ENCODE measurements around the gene GZMA. TPM values are rescaled to one million over a fixed set of nuclear protein-coding genes. Genes with fewer than 3 reads are reported as not detected.

Gene GZMA
- not detected in 2 replicates for total RNA-seq (2014; rRNA removed; shearing (Covaris generic))
- not detected in 2 replicates for polyA plus RNA-seq (2016; fragmentation: Nextera tagmentation; extraction: Ambion mirVana)
- long read RNA-seq, result 0 reads

DNA sequence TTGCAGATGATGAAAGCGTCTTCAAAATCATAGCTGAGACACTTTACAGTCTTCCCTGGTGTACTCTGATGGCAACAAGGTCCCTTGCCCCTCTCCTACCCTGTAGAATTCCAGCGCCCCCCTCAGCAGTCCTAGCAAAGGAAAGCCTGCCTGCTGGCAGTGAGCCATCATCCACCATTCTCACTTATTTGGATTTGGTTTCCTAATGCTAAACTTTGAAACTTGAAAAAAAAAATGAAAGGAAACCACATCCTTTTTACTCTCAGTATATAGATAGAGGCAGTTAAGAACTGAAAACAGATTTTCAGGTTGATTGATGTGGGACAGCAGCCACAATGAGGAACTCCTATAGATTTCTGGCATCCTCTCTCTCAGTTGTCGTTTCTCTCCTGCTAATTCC lies at the start of gene GZMA:
GZMA (plus strand) TSS at position 299 of the 400 bp plus-strand sequence; CDS start at position 336, 37 bp downstream.
- Mint-ChIP-seq H3K27ac (no peak within 1 kb of the TSS), H3K27me3 (ENCODE audit: insufficient read depth, low read depth, poor library complexity) (peaks cover 2% of the 10 kb centered on the region), H3K9me3 (peaks cover 9% of the 10 kb centered on the region; the same call in 2 of the 3 replicates), H3K4me3 (no peak within 1 kb of the TSS), H3K36me3 (ENCODE audit: low read depth) (no peaks in the 10 kb centered on the region), H3K4me1 (peaks cover 4% of the 10 kb centered on the region; the same call in 1 of the 3 replicates)
- DNase-seq (ENCODE audit: low spot score) (no peak), ATAC-seq (no peak)
- Histone ChIP-seq H3K79me2 (replicated peaks; ENCODE audit: insufficient read depth) (no peaks in the 10 kb centered on the region), H3K36me3 (ENCODE audit: insufficient read depth) (no peaks in the 10 kb centered on the region), H3K27me3 (ENCODE audit: insufficient read depth) (no peaks in the 10 kb centered on the region), H3F3A (replicated peaks; ENCODE audit: low read depth) (no peaks in the 10 kb centered on the region), H3K9me2 (ENCODE audit: insufficient read depth) (0 out of 2 replicates have a peak, but pooled peaks cover 2% of the 10 kb centered on the region), H3K4me2 (no peak within 1 kb of the TSS), H4K20me1 (replicated peaks; ENCODE audit: insufficient read depth) (no peaks in the 10 kb centered on the region), H2AFZ (no peak within 1 kb of the TSS), H3K27ac (ENCODE audit: low read depth) (no peak within 1 kb of the TSS), H3K4me3 (no peak within 1 kb of the TSS), H3K4me1 (ENCODE audit: insufficient read depth) (no peaks in the 10 kb centered on the region)
- TF ChIP-seq, protein P1, sequence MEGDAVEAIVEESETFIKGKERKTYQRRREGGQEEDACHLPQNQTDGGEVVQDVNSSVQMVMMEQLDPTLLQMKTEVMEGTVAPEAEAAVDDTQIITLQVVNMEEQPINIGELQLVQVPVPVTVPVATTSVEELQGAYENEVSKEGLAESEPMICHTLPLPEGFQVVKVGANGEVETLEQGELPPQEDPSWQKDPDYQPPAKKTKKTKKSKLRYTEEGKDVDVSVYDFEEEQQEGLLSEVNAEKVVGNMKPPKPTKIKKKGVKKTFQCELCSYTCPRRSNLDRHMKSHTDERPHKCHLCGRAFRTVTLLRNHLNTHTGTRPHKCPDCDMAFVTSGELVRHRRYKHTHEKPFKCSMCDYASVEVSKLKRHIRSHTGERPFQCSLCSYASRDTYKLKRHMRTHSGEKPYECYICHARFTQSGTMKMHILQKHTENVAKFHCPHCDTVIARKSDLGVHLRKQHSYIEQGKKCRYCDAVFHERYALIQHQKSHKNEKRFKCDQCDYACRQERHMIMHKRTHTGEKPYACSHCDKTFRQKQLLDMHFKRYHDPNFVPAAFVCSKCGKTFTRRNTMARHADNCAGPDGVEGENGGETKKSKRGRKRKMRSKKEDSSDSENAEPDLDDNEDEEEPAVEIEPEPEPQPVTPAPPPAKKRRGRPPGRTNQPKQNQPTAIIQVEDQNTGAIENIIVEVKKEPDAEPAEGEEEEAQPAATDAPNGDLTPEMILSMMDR (conservative IDR thresholded peaks at IDR 0.05; ENCODE audit: low read depth in 2 of 2), result no peak
- TF ChIP-seq ZNF114 (CRISPR knock-in tag; IDR thresholded peaks at IDR 0.05), result no peak
- TF ChIP-seq, protein P2, sequence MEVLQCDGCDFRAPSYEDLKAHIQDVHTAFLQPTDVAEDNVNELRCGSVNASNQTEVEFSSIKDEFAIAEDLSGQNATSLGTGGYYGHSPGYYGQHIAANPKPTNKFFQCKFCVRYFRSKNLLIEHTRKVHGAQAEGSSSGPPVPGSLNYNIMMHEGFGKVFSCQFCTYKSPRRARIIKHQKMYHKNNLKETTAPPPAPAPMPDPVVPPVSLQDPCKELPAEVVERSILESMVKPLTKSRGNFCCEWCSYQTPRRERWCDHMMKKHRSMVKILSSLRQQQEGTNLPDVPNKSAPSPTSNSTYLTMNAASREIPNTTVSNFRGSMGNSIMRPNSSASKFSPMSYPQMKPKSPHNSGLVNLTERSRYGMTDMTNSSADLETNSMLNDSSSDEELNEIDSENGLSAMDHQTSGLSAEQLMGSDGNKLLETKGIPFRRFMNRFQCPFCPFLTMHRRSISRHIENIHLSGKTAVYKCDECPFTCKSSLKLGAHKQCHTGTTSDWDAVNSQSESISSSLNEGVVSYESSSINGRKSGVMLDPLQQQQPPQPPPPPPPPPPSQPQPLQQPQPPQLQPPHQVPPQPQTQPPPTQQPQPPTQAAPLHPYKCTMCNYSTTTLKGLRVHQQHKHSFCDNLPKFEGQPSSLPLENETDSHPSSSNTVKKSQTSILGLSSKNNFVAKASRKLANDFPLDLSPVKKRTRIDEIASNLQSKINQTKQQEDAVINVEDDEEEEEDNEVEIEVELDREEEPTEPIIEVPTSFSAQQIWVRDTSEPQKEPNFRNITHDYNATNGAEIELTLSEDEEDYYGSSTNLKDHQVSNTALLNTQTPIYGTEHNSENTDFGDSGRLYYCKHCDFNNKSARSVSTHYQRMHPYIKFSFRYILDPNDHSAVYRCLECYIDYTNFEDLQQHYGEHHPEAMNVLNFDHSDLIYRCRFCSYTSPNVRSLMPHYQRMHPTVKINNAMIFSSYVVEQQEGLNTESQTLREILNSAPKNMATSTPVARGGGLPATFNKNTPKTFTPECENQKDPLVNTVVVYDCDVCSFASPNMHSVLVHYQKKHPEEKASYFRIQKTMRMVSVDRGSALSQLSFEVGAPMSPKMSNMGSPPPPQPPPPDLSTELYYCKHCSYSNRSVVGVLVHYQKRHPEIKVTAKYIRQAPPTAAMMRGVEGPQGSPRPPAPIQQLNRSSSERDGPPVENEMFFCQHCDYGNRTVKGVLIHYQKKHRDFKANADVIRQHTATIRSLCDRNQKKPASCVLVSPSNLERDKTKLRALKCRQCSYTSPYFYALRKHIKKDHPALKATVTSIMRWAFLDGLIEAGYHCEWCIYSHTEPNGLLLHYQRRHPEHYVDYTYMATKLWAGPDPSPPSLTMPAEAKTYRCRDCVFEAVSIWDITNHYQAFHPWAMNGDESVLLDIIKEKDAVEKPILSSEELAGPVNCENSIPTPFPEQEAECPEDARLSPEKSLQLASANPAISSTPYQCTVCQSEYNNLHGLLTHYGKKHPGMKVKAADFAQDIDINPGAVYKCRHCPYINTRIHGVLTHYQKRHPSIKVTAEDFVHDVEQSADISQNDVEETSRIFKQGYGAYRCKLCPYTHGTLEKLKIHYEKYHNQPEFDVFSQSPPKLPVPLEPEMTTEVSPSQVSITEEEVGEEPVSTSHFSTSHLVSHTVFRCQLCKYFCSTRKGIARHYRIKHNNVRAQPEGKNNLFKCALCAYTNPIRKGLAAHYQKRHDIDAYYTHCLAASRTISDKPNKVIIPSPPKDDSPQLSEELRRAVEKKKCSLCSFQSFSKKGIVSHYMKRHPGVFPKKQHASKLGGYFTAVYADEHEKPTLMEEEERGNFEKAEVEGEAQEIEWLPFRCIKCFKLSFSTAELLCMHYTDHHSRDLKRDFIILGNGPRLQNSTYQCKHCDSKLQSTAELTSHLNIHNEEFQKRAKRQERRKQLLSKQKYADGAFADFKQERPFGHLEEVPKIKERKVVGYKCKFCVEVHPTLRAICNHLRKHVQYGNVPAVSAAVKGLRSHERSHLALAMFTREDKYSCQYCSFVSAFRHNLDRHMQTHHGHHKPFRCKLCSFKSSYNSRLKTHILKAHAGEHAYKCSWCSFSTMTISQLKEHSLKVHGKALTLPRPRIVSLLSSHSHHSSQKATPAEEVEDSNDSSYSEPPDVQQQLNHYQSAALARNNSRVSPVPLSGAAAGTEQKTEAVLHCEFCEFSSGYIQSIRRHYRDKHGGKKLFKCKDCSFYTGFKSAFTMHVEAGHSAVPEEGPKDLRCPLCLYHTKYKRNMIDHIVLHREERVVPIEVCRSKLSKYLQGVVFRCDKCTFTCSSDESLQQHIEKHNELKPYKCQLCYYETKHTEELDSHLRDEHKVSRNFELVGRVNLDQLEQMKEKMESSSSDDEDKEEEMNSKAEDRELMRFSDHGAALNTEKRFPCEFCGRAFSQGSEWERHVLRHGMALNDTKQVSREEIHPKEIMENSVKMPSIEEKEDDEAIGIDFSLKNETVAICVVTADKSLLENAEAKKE (CRISPR knock-in tag; IDR thresholded peaks at IDR 0.05), result no peak
- no peak for TF ChIP-seq STAT1 (IDR thresholded peaks at IDR 0.05; ENCODE audit: unreplicated experiment)
- no peak for TF ChIP-seq JUNB (IDR thresholded peaks at IDR 0.05; ENCODE audit: unreplicated experiment)
- TF ChIP-seq NANOG (IDR thresholded peaks at IDR 0.05; ENCODE audit: borderline replicate concordance), result no peak
- TF ChIP-seq, protein P3, sequence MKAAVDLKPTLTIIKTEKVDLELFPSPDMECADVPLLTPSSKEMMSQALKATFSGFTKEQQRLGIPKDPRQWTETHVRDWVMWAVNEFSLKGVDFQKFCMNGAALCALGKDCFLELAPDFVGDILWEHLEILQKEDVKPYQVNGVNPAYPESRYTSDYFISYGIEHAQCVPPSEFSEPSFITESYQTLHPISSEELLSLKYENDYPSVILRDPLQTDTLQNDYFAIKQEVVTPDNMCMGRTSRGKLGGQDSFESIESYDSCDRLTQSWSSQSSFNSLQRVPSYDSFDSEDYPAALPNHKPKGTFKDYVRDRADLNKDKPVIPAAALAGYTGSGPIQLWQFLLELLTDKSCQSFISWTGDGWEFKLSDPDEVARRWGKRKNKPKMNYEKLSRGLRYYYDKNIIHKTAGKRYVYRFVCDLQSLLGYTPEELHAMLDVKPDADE (IDR thresholded peaks at IDR 0.05), result no peak
- TF ChIP-seq, protein P4, sequence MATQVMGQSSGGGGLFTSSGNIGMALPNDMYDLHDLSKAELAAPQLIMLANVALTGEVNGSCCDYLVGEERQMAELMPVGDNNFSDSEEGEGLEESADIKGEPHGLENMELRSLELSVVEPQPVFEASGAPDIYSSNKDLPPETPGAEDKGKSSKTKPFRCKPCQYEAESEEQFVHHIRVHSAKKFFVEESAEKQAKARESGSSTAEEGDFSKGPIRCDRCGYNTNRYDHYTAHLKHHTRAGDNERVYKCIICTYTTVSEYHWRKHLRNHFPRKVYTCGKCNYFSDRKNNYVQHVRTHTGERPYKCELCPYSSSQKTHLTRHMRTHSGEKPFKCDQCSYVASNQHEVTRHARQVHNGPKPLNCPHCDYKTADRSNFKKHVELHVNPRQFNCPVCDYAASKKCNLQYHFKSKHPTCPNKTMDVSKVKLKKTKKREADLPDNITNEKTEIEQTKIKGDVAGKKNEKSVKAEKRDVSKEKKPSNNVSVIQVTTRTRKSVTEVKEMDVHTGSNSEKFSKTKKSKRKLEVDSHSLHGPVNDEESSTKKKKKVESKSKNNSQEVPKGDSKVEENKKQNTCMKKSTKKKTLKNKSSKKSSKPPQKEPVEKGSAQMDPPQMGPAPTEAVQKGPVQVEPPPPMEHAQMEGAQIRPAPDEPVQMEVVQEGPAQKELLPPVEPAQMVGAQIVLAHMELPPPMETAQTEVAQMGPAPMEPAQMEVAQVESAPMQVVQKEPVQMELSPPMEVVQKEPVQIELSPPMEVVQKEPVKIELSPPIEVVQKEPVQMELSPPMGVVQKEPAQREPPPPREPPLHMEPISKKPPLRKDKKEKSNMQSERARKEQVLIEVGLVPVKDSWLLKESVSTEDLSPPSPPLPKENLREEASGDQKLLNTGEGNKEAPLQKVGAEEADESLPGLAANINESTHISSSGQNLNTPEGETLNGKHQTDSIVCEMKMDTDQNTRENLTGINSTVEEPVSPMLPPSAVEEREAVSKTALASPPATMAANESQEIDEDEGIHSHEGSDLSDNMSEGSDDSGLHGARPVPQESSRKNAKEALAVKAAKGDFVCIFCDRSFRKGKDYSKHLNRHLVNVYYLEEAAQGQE (IDR thresholded peaks at IDR 0.05; ENCODE audit: unreplicated experiment), result no peak
- no peak for TF ChIP-seq CREB1 (CRISPR knock-in tag; IDR thresholded peaks at IDR 0.05; ENCODE audit: low read depth)
- TF ChIP-seq POLR2AphosphoS5 (IDR thresholded peaks at IDR 0.05; ENCODE audit: low read depth), result no peak
- TF ChIP-seq EZH2phosphoT487 (IDR thresholded peaks at IDR 0.05; ENCODE audit: unreplicated experiment), result no peak
- TF ChIP-seq ZNF331 (CRISPR knock-in tag; IDR thresholded peaks at IDR 0.05; ENCODE audit: low read depth), result no peak
- no peak for TF ChIP-seq EZH2 (IDR thresholded peaks at IDR 0.05; ENCODE audit: low read depth, unreplicated experiment)
